Keratinocyte (primary cell): ENCODE results near the gene CNEP1R1. TPM values are rescaled to one million over a fixed set of nuclear protein-coding genes. Genes with fewer than 3 reads are reported as not detected.

Experiments
- DNase-seq: peaks from one replicate; pipeline ENCODE4 v3.0.0-alpha.2; 2011; ENCODE audit warnings: low read depth, missing footprints, low spot score
- FAIRE-seq: peaks from 2 replicates; lab custom pipeline; 2011; peaks lifted over from hg19 to GRCh38; lab: Jason Lieb, UNC
- H2AFZ ChIP-seq: 2 replicates; pipeline ENCODE4 v1.6.0; 2012; ENCODE audit warnings: low read length, control low read depth, inconsistent platforms; ENCODE audit not compliant: control insufficient read depth
- H3K27ac ChIP-seq: 2 replicates; pipeline ENCODE4 v1.5.1; 2011; ENCODE audit warnings: low read length; ENCODE audit not compliant: control insufficient read depth, insufficient read depth
- H3K27me3 ChIP-seq: 3 replicates; pipeline ENCODE4 v1.6.0; 2011; ENCODE audit warnings: low read length; ENCODE audit not compliant: control insufficient read depth, insufficient read depth; ENCODE audit errors: extremely low read depth
- H3K36me3 ChIP-seq, 2 experiments: 2 replicates in 1 of 2; 3 replicates in 1 of 2; pipeline ENCODE4 v1.5.1; 2011; ENCODE audit warnings: low read length in 2 of 2, mild to moderate bottlenecking in 1 of 2; ENCODE audit not compliant: control insufficient read depth in 2 of 2, insufficient read depth in 2 of 2; ENCODE audit errors: extremely low read depth in 1 of 2
- H3K4me1 ChIP-seq: 3 replicates; pipeline ENCODE4 v1.5.1; 2011; ENCODE audit warnings: low read length; ENCODE audit not compliant: control insufficient read depth, insufficient read depth; ENCODE audit errors: extremely low read depth
- H3K4me2 ChIP-seq: 3 replicates; pipeline ENCODE4 v1.6.0; 2011; ENCODE audit warnings: low read depth, low read length; ENCODE audit not compliant: control insufficient read depth, insufficient read depth; ENCODE audit errors: extremely low read depth
- H3K4me3 ChIP-seq, 3 experiments: fragments of 200-600 bp in 1 of 3; sonication (generic) in 1 of 3; 2 replicates in 2 of 3; 3 replicates in 1 of 3; pipeline ENCODE4 v1.5.1; 2011 to 2016; ENCODE audit warnings: low read length in 3 of 3, mild to moderate bottlenecking in 3 of 3, control low read depth in 2 of 3, inconsistent platforms in 1 of 3, low read depth in 1 of 3, mixed read lengths in 1 of 3, mixed run types in 1 of 3, moderate library complexity in 1 of 3; ENCODE audit not compliant: control insufficient read depth in 2 of 3, insufficient read depth in 2 of 3; ENCODE audit errors: extremely low read depth in 1 of 3
- H3K79me2 ChIP-seq: 2 replicates; pipeline ENCODE4 v1.6.0; 2012; ENCODE audit warnings: low read length; ENCODE audit not compliant: control insufficient read depth, insufficient read depth
- H3K9ac ChIP-seq: 3 replicates; pipeline ENCODE4 v1.6.0; 2011; ENCODE audit warnings: low read length; ENCODE audit not compliant: control insufficient read depth, insufficient read depth; ENCODE audit errors: extremely low read depth
- H3K9me1 ChIP-seq: 3 replicates; pipeline ENCODE4 v1.6.0; 2011; ENCODE audit warnings: low read length; ENCODE audit not compliant: control insufficient read depth, insufficient read depth; ENCODE audit errors: extremely low read depth
- H3K9me3 ChIP-seq: 2 replicates; pipeline ENCODE4 v1.5.1; 2012; ENCODE audit warnings: low read depth, low read length; ENCODE audit not compliant: control insufficient read depth
- H4K20me1 ChIP-seq: 3 replicates; pipeline ENCODE4 v1.6.0; 2011; ENCODE audit warnings: low read length; ENCODE audit not compliant: control insufficient read depth, insufficient read depth; ENCODE audit errors: extremely low read depth
- CTCF ChIP-seq, 3 experiments: IDR thresholded peaks in 1 of 3; conservative IDR thresholded peaks in 1 of 3; optimal IDR thresholded peaks in 1 of 3; 2 replicates in 2 of 3; 3 replicates in 1 of 3; pipeline versions ENCODE3 to v1.5.1; 2011; ENCODE audit warnings: low read length in 3 of 3, mild to moderate bottlenecking in 3 of 3, moderate library complexity in 2 of 3, control low read depth in 1 of 3, inconsistent platforms in 1 of 3; ENCODE audit not compliant: insufficient read depth in 2 of 3; ENCODE audit errors: extremely low read depth in 1 of 3
- EZH2 ChIP-seq: IDR thresholded peaks from one replicate; pipeline ENCODE4 v1.6.1; 2012; ENCODE audit warnings: inconsistent platforms, mild to moderate bottlenecking, low read length, moderate library complexity
- dilution Hi-C: fragments of 300-500 bp; cut with MboI; formaldehyde crosslinking; loops from one replicate; pipeline ENCODE4 v1.7.0; 2020; ENCODE audit warnings: low sequenced_read_pairs; ENCODE audit not compliant: extremely low pct_ligation_motif_present
- polyA plus RNA-seq, 5 experiments: library from polyadenylated mRNA; depleted of rRNA in 3 of 5; stranded (reverse) in 3 of 5; stranded (forward) in 1 of 5; unstranded in 1 of 5; fragments of >200 nt; gene quantifications; 1 replicate in 1 of 5; 2 replicates in 3 of 5; 3 replicates in 1 of 5; pipeline versions ENCODE4 v1.2.1 to v1.2.3, GENCODE V29; 2011 to 2012; ENCODE audit warnings: missing spikeins in 2 of 5, low read depth in 1 of 5, low replicate concordance in 1 of 5

CNEP1R1 gene
- polyA plus RNA-seq, 1 donor (not counting 4 experiments of a cell fraction or from before 2014, with no cell fraction given): 28.5 TPM

- no peaks in the 10 kb centered on the region for H3K27me3 ChIP-seq
- no peak overlapping the region for H3K4me3 ChIP-seq
- H4K20me1 ChIP-seq: no peaks in the 10 kb centered on the region
- TF ChIP-seq EZH2 (no peak), CTCF (optimal IDR thresholded peaks at IDR 0.05 in 1 of 3, IDR thresholded peaks at IDR 0.05 in 1 of 3, conservative IDR thresholded peaks at IDR 0.05 in 1 of 3; ENCODE audit: extremely low read depth in 1 of 3, insufficient read depth in 2 of 3, low read length in 3 of 3) (no peak)
- H3K4me2 ChIP-seq: no peak overlapping the region
- dilution Hi-C loops: no loop called here
- no peaks in the 10 kb centered on the region for H3K9me1 ChIP-seq
- H3K27ac ChIP-seq: no peak overlapping the region
- H3K9ac ChIP-seq: no peak overlapping the region
- H3K79me2 ChIP-seq: peaks cover 2% of the 10 kb centered on the region
- FAIRE-seq: no peak
- no peak for DNase-seq
- no peaks in the 10 kb centered on the region for H3K4me1 ChIP-seq
- H3K9me3 ChIP-seq: no peaks in the 10 kb centered on the region
- no peak overlapping the region for H2AFZ ChIP-seq
- peaks cover 5 to 8% of the 10 kb centered on the region in 2 experiments for H3K36me3 ChIP-seq
These were observed 11.4 kb downstream of the CNEP1R1 start for GRCh38 chr16:50036426-50036825.

- Histone ChIP-seq H3K4me3 (no peak overlapping the region), H3K4me2 (no peak overlapping the region), H3K9me1 (no peaks in the 10 kb centered on the region), H3K36me3 (no peaks in the 10 kb centered on the region), H3K9me3 (no peaks in the 10 kb centered on the region), H3K27ac (no peak overlapping the region), H3K27me3 (no peaks in the 10 kb centered on the region), H3K9ac (no peak overlapping the region), H3K79me2 (no peaks in the 10 kb centered on the region), H2AFZ (no peak overlapping the region), H3K4me1 (no peaks in the 10 kb centered on the region), H4K20me1 (no peaks in the 10 kb centered on the region)
- dilution Hi-C loops: no loop called here
- TF ChIP-seq CTCF (optimal IDR thresholded peaks at IDR 0.05 in 1 of 3, IDR thresholded peaks at IDR 0.05 in 1 of 3, conservative IDR thresholded peaks at IDR 0.05 in 1 of 3; ENCODE audit: extremely low read depth in 1 of 3, insufficient read depth in 2 of 3, low read length in 3 of 3) (no peak), EZH2 (no peak)
- DNase-seq (no peak), FAIRE-seq (no peak)
These were observed 12.7 kb downstream of the CNEP1R1 start for GRCh38 chr16:50037662-50038220.
